ENCODE data around the gene NCOA3. TPM values are rescaled to one million over a fixed set of nuclear protein-coding genes. Genes with fewer than 3 reads are reported as not detected.

NCOA3 gene
- total RNA-seq, 1 donor from 2014 or later = 25.5 TPM

GRCh38 chr20:47680804-47681529, 179.3 kb downstream of the NCOA3 start:
- TF ChIP-seq CTCF (IDR thresholded peaks at IDR 0.05; ENCODE audit: insufficient read depth, low read length, severe bottlenecking) = no peak
- Histone ChIP-seq H3K36me3 (ENCODE audit: control insufficient read depth, insufficient read depth, low read length) (peaks cover 17% of the 10 kb centered on the region), H3K27me3 (ENCODE audit: control insufficient read depth, insufficient read depth, low read length) (no peaks in the 10 kb centered on the region), H3K4me3 (ENCODE audit: low read depth, low read length) (no peak overlapping the region)
- DNase-seq (ENCODE audit: low read depth) (no peak), FAIRE-seq (no peak)

GRCh38 chr20:47682028-47682783, 180.5 kb downstream of the NCOA3 start:
- no peak overlapping the region for H3K4me3 ChIP-seq (ENCODE audit: low read depth, low read length)
- no peak for TF ChIP-seq CTCF (IDR thresholded peaks at IDR 0.05; ENCODE audit: insufficient read depth, low read length, severe bottlenecking)
- peaks cover 10% of the 10 kb centered on the region for H3K36me3 ChIP-seq (ENCODE audit: control insufficient read depth, insufficient read depth, low read length)
- no peaks in the 10 kb centered on the region for H3K27me3 ChIP-seq (ENCODE audit: control insufficient read depth, insufficient read depth, low read length)
- no peak for DNase-seq (ENCODE audit: low read depth)
- no peak for FAIRE-seq

GRCh38 chr20:47682916-47683315, 181.2 kb downstream of the NCOA3 start:
- Histone ChIP-seq H3K36me3 (ENCODE audit: control insufficient read depth, insufficient read depth, low read length) (peaks cover 10% of the 10 kb centered on the region), H3K4me3 (ENCODE audit: low read depth, low read length) (no peak overlapping the region), H3K27me3 (ENCODE audit: control insufficient read depth, insufficient read depth, low read length) (no peaks in the 10 kb centered on the region)
- DNase-seq (ENCODE audit: low read depth) (no peak), FAIRE-seq (no peak)
- no peak for TF ChIP-seq CTCF (IDR thresholded peaks at IDR 0.05; ENCODE audit: insufficient read depth, low read length, severe bottlenecking)

- Histone ChIP-seq H3K36me3 (ENCODE audit: control insufficient read depth, insufficient read depth, low read length) (peaks cover 13% of the 10 kb centered on the region), H3K27me3 (ENCODE audit: control insufficient read depth, insufficient read depth, low read length) (no peaks in the 10 kb centered on the region), H3K4me3 (ENCODE audit: low read depth, low read length) (no peak overlapping the region)
- no peak for TF ChIP-seq CTCF (IDR thresholded peaks at IDR 0.05; ENCODE audit: insufficient read depth, low read length, severe bottlenecking)
- peak; percentile 23 for FAIRE-seq
- no peak for DNase-seq (ENCODE audit: low read depth)
These were observed 182.8 kb downstream of the NCOA3 start for GRCh38 chr20:47684306-47685080.

- Histone ChIP-seq H3K36me3 (ENCODE audit: control insufficient read depth, insufficient read depth, low read length) (peaks cover 14% of the 10 kb centered on the region), H3K27me3 (ENCODE audit: control insufficient read depth, insufficient read depth, low read length) (no peaks in the 10 kb centered on the region), H3K4me3 (ENCODE audit: low read depth, low read length) (no peak overlapping the region)
- no peak for TF ChIP-seq CTCF (IDR thresholded peaks at IDR 0.05; ENCODE audit: insufficient read depth, low read length, severe bottlenecking)
- peak; percentile 7 for DNase-seq (ENCODE audit: low read depth)
- no peak for FAIRE-seq
These were observed 184.9 kb downstream of the NCOA3 start for GRCh38 chr20:47686545-47686944.

All from bronchial epithelial cell (primary cell).